ENCODE data around the gene TMEM150C. TPM values are rescaled to one million over a fixed set of nuclear protein-coding genes. Genes with fewer than 3 reads are reported as not detected.

Gene TMEM150C
- total RNA-seq, 1 donor from 2014 or later, result not detected

- no peaks in the 10 kb centered on the region for H3K36me3 Mint-ChIP-seq (ENCODE audit: low read depth)
- no peaks in the 10 kb centered on the region for H3K4me1 Mint-ChIP-seq (ENCODE audit: low read depth)
- H3K27ac Mint-ChIP-seq, result no peak overlapping the region
- H3K27me3 Mint-ChIP-seq (ENCODE audit: low read depth), result peaks cover 1% of the 10 kb centered on the region
- intact Hi-C loops (cut with micrococcal nuclease), result no loop called here
- H3K4me3 Mint-ChIP-seq (ENCODE audit: low read depth), result no peak overlapping the region
- H3K9me3 Mint-ChIP-seq, result no peaks in the 10 kb centered on the region
- DNase-seq (ENCODE audit: low spot score), result no peak
Measured at GRCh38 chr4:82523179-82523578, 38.6 kb downstream of the TMEM150C start.

GRCh38 chr4:82522472-82522871 is 39.3 kb downstream of the TMEM150C start:
- no peaks in the 10 kb centered on the region for H3K4me1 Mint-ChIP-seq (ENCODE audit: low read depth)
- no peak for DNase-seq (ENCODE audit: low spot score)
- no peak overlapping the region for H3K4me3 Mint-ChIP-seq (ENCODE audit: low read depth)
- H3K27ac Mint-ChIP-seq, result no peak overlapping the region
- H3K9me3 Mint-ChIP-seq, result no peaks in the 10 kb centered on the region
- no peaks in the 10 kb centered on the region for H3K27me3 Mint-ChIP-seq (ENCODE audit: low read depth)
- intact Hi-C loops (cut with micrococcal nuclease), result no loop called here
- H3K36me3 Mint-ChIP-seq (ENCODE audit: low read depth), result no peaks in the 10 kb centered on the region

- no peak for DNase-seq (ENCODE audit: low spot score)
- H3K4me1 Mint-ChIP-seq (ENCODE audit: low read depth), result no peaks in the 10 kb centered on the region
- H3K27ac Mint-ChIP-seq, result no peak overlapping the region
- H3K9me3 Mint-ChIP-seq, result no peaks in the 10 kb centered on the region
- peaks cover 4% of the 10 kb centered on the region for H3K27me3 Mint-ChIP-seq (ENCODE audit: low read depth)
- intact Hi-C loops (cut with micrococcal nuclease), result no loop called here
- no peaks in the 10 kb centered on the region for H3K36me3 Mint-ChIP-seq (ENCODE audit: low read depth)
- no peak overlapping the region for H3K4me3 Mint-ChIP-seq (ENCODE audit: low read depth)
Measured at GRCh38 chr4:82521283-82521682, 40.5 kb downstream of the TMEM150C start.

GRCh38 chr4:82519776-82520175 is 42.0 kb downstream of the TMEM150C start:
- no peaks in the 10 kb centered on the region for H3K4me1 Mint-ChIP-seq (ENCODE audit: low read depth)
- intact Hi-C loops (cut with micrococcal nuclease), result no loop called here
- no peak overlapping the region for H3K27ac Mint-ChIP-seq
- no peaks in the 10 kb centered on the region for H3K36me3 Mint-ChIP-seq (ENCODE audit: low read depth)
- H3K27me3 Mint-ChIP-seq (ENCODE audit: low read depth), result peaks cover 4% of the 10 kb centered on the region
- H3K9me3 Mint-ChIP-seq, result no peaks in the 10 kb centered on the region
- H3K4me3 Mint-ChIP-seq (ENCODE audit: low read depth), result no peak overlapping the region
- no peak for DNase-seq (ENCODE audit: low spot score)

- no peaks in the 10 kb centered on the region for H3K36me3 Mint-ChIP-seq (ENCODE audit: low read depth)
- H3K4me3 Mint-ChIP-seq (ENCODE audit: low read depth), result no peak overlapping the region
- peaks cover 4% of the 10 kb centered on the region for H3K27me3 Mint-ChIP-seq (ENCODE audit: low read depth)
- H3K9me3 Mint-ChIP-seq, result no peaks in the 10 kb centered on the region
- H3K27ac Mint-ChIP-seq, result no peak overlapping the region
- H3K4me1 Mint-ChIP-seq (ENCODE audit: low read depth), result no peaks in the 10 kb centered on the region
- intact Hi-C loops (cut with micrococcal nuclease), result no loop called here
- DNase-seq (ENCODE audit: low spot score), result no peak
Measured at GRCh38 chr4:82519072-82519471, 42.7 kb downstream of the TMEM150C start.

GRCh38 chr4:82517043-82517442 is 44.7 kb downstream of the TMEM150C start:
- peaks cover 7% of the 10 kb centered on the region for H3K27me3 Mint-ChIP-seq (ENCODE audit: low read depth)
- no peaks in the 10 kb centered on the region for H3K9me3 Mint-ChIP-seq
- no peak overlapping the region for H3K27ac Mint-ChIP-seq
- no peaks in the 10 kb centered on the region for H3K4me1 Mint-ChIP-seq (ENCODE audit: low read depth)
- no peak for DNase-seq (ENCODE audit: low spot score)
- H3K36me3 Mint-ChIP-seq (ENCODE audit: low read depth), result no peaks in the 10 kb centered on the region
- no peak overlapping the region for H3K4me3 Mint-ChIP-seq (ENCODE audit: low read depth)
- intact Hi-C loops (cut with micrococcal nuclease), result no loop called here

- Mint-ChIP-seq H3K36me3 (ENCODE audit: low read depth) (no peaks in the 10 kb centered on the region), H3K27me3 (ENCODE audit: low read depth) (peaks cover 7% of the 10 kb centered on the region), H3K27ac (no peak overlapping the region), H3K4me3 (ENCODE audit: low read depth) (no peak overlapping the region), H3K4me1 (ENCODE audit: low read depth) (no peaks in the 10 kb centered on the region), H3K9me3 (no peaks in the 10 kb centered on the region)
- no peak for DNase-seq (ENCODE audit: low spot score)
- intact Hi-C loops (cut with micrococcal nuclease), result no loop called here
Measured at GRCh38 chr4:82515705-82516104, 46.1 kb downstream of the TMEM150C start.

- no peaks in the 10 kb centered on the region for H3K36me3 Mint-ChIP-seq (ENCODE audit: low read depth)
- DNase-seq (ENCODE audit: low spot score), result no peak
- H3K9me3 Mint-ChIP-seq, result no peaks in the 10 kb centered on the region
- H3K27me3 Mint-ChIP-seq (ENCODE audit: low read depth), result peaks cover 7% of the 10 kb centered on the region
- H3K4me3 Mint-ChIP-seq (ENCODE audit: low read depth), result no peak overlapping the region
- intact Hi-C loops (cut with micrococcal nuclease), result no loop called here
- H3K27ac Mint-ChIP-seq, result no peak overlapping the region
- no peaks in the 10 kb centered on the region for H3K4me1 Mint-ChIP-seq (ENCODE audit: low read depth)
Measured at GRCh38 chr4:82513382-82513781, 48.4 kb downstream of the TMEM150C start.

- intact Hi-C loops (cut with micrococcal nuclease), result no loop called here
- Mint-ChIP-seq H3K27ac (no peak overlapping the region), H3K36me3 (ENCODE audit: low read depth) (no peaks in the 10 kb centered on the region), H3K4me1 (ENCODE audit: low read depth) (no peaks in the 10 kb centered on the region), H3K27me3 (ENCODE audit: low read depth) (peaks cover 2% of the 10 kb centered on the region), H3K9me3 (no peaks in the 10 kb centered on the region), H3K4me3 (ENCODE audit: low read depth) (no peak overlapping the region)
- no peak for DNase-seq (ENCODE audit: low spot score)
Measured at GRCh38 chr4:82510216-82510615, 51.6 kb downstream of the TMEM150C start.

- intact Hi-C loops (cut with micrococcal nuclease), result no loop called here
- DNase-seq (ENCODE audit: low spot score), result no peak
- no peak overlapping the region for H3K27ac Mint-ChIP-seq
- no peaks in the 10 kb centered on the region for H3K9me3 Mint-ChIP-seq
- H3K4me1 Mint-ChIP-seq (ENCODE audit: low read depth), result no peaks in the 10 kb centered on the region
- no peak overlapping the region for H3K4me3 Mint-ChIP-seq (ENCODE audit: low read depth)
- no peaks in the 10 kb centered on the region for H3K36me3 Mint-ChIP-seq (ENCODE audit: low read depth)
- H3K27me3 Mint-ChIP-seq (ENCODE audit: low read depth), result peaks cover 2% of the 10 kb centered on the region
Measured at GRCh38 chr4:82508806-82509428, 52.9 kb downstream of the TMEM150C start.

GRCh38 chr4:82508011-82508410 is 53.8 kb downstream of the TMEM150C start:
- H3K27me3 Mint-ChIP-seq (ENCODE audit: low read depth), result no peaks in the 10 kb centered on the region
- DNase-seq (ENCODE audit: low spot score), result no peak
- no peaks in the 10 kb centered on the region for H3K36me3 Mint-ChIP-seq (ENCODE audit: low read depth)
- H3K9me3 Mint-ChIP-seq, result no peaks in the 10 kb centered on the region
- H3K4me3 Mint-ChIP-seq (ENCODE audit: low read depth), result no peak overlapping the region
- intact Hi-C loops (cut with micrococcal nuclease), result no loop called here
- H3K27ac Mint-ChIP-seq, result no peak overlapping the region
- no peaks in the 10 kb centered on the region for H3K4me1 Mint-ChIP-seq (ENCODE audit: low read depth)

GRCh38 chr4:82501154-82501442 is 60.7 kb downstream of the TMEM150C start:
- Mint-ChIP-seq H3K27ac (no peak overlapping the region), H3K4me1 (ENCODE audit: low read depth) (no peaks in the 10 kb centered on the region), H3K36me3 (ENCODE audit: low read depth) (no peaks in the 10 kb centered on the region), H3K27me3 (ENCODE audit: low read depth) (no peaks in the 10 kb centered on the region), H3K9me3 (no peaks in the 10 kb centered on the region), H3K4me3 (ENCODE audit: low read depth) (no peak overlapping the region)
- no peak for DNase-seq (ENCODE audit: low spot score)
- intact Hi-C loops (cut with micrococcal nuclease), result no loop called here

GRCh38 chr4:82500435-82501153 is 61.2 kb downstream of the TMEM150C start:
- DNase-seq (ENCODE audit: low spot score), result no peak
- Mint-ChIP-seq H3K36me3 (ENCODE audit: low read depth) (no peaks in the 10 kb centered on the region), H3K27me3 (ENCODE audit: low read depth) (no peaks in the 10 kb centered on the region), H3K4me3 (ENCODE audit: low read depth) (no peak overlapping the region), H3K9me3 (no peaks in the 10 kb centered on the region), H3K4me1 (ENCODE audit: low read depth) (no peaks in the 10 kb centered on the region), H3K27ac (no peak overlapping the region)
- intact Hi-C loops (cut with micrococcal nuclease), result no loop called here

Data from activated T-helper 2 cell treated with anti-CD3 and anti-CD28 coated beads, Interferon-gamma antibody, Interleukin-2, Interleukin-4, amounts not matched to agents 10 μg/mL and 5 μg/mL and 100 μg/mL, durations not matched to agents 14 hours and 24 hours and 36 hours (primary cell).